GM18873 (cell line): Measurements from ENCODE around the gene PPIL1.

Experiments
- ATAC-seq: cut with Tn5 transposase; IDR thresholded peaks from one replicate; pipeline ENCODE4 v1.9.1; 2021; ENCODE audit warnings: mild to moderate bottlenecking, moderate library complexity, moderate number of reproducible peaks; ENCODE audit not compliant: unreplicated experiment, low FRiP score

The PPIL1 gene

DNA sequence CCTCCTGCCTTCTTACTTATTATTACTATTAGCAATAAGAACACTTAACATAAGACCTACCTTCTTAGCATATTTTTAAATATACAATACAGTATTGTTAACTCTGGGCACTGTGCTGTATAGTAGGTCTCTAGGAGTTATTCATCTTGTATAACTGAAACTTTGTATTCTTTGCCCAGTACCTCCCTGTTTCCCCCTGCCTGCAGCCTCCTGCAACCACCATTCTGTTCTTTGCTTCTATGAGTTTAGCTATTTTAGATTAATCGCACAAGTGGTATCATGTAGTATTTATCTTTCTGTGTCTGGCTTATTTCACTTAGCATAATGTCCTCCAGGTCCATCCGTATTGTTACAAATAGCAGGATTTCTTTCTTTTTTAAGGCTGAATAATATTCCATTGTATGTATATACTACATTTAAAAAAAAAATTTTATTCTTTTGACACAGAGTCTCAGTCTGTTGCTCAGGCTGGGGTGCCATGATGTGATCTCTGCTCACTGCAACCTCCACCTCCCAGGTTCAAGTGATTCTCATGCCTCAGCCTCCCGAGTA lies 15.6 kb upstream of the PPIL1 start:
- ATAC-seq = no peak

GRCh38 chr6:36888654-36889481 lies 14.3 kb upstream of the PPIL1 start:
- ATAC-seq = no peak

DNA sequence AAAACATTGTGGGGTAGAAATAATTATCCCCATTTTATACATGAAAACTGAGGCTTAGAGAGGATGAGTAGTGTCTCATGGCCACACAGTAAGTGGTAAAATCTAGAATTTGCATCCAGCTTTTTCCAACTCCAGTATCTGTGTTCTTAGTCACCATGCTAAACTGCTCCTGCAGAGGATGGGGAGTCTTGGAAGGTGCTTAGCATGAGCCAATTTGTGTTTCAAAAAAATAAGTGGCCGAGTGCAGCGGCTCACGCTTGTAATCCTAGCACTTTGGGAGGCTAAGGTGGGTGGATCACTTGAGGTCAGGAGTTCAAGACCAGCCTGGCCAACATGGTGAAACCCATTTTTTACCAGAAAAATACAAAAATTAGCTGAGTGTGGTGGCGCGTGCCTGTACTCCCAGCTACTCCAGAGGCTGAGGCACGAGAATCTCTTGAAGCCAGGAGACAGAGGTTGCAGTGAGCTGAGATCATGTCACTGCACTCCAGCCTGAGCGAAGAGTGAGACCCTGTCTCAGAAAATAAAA lies 13.6 kb upstream of the PPIL1 start:
- ATAC-seq = no peak

DNA sequence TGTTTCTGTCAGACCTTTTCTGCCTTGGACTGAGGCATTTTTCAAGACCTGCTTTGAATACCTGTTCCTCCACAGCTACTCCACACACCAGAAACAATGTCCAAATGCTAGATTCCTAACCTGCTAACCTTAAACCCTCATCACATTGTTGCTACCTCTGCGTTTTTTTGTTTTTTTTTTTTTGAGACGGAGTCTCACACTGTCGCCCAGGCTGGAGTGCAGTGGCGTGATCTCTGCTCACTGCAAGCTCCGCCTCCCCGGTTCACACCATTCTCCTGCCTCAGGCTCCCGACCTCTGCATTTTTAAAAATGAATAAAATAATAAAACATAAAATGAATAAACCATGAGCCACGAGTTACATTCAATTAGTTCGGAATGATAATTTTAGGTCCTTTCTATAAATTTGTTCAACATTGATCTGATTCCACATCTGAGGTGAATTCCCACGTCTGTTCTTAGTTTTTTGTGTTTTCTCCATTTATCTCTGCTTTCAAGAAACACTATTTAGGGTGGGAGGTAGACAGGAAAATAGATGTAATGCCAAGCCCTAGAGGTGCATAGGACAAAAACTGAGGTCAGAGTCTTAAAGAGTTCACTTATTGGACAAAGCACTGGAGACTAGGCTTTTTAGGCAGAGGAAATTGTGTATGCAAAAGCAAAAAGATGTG lies 12.5 kb upstream of the PPIL1 start:
- ATAC-seq = no peak

- ATAC-seq = peak; percentile 94
Measured at GRCh38 chr6:36885461-36886401, 11.1 kb upstream of the PPIL1 start, which contains the start of gene C6orf89. C6orf89 (plus strand) TSS chr6:36885952; CDS start chr6:36899445, 13,493 bp downstream.

- no peak for ATAC-seq
Measured at GRCh38 chr6:36884610-36885009, 10.0 kb upstream of the PPIL1 start.

- no peak for ATAC-seq
Measured at GRCh38 chr6:36875250-36875633, 639 bp upstream of the PPIL1 start.

DNA sequence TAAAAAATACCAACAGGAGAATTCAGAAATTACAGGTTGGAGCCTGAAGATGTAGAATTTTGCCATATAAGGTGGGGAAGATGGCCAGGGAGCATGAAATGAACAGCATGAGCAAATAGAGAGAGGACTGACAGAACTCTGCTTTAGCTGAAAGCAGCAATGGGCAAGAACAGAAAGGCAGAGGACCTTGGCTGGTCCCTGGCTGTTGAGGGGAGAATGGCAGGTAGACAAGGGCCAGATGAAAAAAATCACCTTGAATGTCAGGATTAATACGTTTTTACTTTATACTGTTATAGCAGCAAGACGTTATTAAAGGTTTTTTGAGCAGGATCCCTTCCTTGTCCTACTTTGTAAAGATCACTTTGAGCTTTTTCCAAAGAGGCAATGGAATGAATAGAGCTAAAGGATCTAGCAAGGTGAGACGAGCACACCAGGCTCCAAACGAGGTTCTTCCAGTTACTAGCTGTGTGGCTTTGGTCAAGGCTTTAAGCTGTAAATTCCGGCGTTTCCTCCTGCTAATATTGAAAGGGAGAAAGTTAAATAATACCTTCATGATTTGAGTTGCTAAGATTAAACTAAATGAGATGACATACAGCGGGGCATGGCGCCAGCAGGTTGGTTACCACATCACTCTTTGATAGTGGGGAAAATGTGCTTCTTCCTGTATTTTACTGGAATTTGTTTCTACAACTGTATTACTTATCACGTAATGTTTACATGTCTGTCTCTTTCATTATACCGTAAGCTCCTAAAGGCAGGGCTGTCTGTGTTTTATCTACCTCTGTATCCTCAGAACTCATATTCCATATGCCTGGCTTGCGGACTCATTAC lies 776 bp downstream of the PPIL1 start:
- ATAC-seq = no peak

GRCh38 chr6:36873115-36873514 lies 1.5 kb downstream of the PPIL1 start:
- no peak for ATAC-seq

GRCh38 chr6:36871686-36872085 lies 2.9 kb downstream of the PPIL1 start:
- no peak for ATAC-seq

- no peak for ATAC-seq
Measured at GRCh38 chr6:36867471-36868224, 7.0 kb downstream of the PPIL1 start.

DNA sequence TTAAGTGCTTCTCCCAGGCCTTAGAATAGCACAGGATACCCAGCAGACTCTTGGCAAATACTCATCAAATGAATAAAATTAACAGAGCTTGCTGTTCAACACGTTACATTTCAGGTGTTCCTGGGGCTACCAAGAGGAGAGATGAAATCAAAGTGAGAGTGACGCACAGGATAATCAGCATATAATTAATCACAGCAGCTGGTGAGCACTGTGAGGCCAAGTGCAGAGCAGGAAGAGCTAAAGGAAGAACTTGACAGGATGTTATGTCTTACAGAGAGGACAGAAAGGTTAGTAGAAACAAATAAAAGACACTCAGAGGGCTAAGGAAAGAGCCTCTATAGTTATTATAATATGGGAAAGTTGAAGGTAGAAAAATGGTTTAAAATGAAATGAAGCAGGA lies 8.8 kb downstream of the PPIL1 start:
- ATAC-seq = no peak

DNA sequence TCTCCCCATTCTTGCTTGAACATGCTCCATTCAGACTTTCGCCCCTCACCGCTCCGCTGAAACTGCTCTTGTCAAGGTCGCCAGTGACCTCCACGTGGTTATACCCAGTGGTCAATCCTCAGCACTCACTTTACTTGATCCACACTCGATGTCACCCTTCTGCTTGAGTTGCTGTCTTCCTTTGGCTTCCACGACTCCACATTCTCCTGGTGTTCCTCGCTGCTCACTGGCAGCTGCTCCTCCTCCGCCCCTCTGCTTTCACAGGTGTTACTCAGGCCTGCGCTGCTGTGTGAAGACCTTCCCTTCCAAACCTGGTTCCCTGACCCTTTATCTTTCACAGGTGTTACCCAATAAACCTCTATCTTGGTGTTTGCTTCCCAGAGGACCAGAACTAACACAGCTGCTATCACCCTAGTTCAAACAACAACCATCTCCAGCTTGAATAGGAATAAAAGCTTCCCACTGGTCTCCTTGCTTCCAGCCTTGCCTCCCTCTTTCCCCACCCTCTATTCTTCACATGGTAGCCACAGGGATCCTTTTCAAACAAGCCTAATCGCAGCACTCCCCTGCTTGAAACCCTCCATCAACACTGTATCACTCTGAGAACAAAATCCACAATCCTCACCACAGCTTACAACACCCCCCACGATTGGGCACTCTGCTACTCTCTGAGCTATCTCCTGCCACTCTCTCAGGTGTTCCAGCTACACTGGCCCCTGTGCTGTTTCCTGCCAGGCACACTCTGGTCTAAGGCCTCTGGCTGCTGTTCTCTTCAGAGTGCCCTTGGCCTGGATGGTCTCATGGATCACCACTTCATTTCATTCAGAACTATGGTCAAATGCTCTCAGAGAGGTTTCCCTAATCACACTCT lies 10.7 kb downstream of the PPIL1 start:
- ATAC-seq = no peak

- no peak for ATAC-seq
Measured at GRCh38 chr6:36862848-36863382, 11.7 kb downstream of the PPIL1 start.

DNA sequence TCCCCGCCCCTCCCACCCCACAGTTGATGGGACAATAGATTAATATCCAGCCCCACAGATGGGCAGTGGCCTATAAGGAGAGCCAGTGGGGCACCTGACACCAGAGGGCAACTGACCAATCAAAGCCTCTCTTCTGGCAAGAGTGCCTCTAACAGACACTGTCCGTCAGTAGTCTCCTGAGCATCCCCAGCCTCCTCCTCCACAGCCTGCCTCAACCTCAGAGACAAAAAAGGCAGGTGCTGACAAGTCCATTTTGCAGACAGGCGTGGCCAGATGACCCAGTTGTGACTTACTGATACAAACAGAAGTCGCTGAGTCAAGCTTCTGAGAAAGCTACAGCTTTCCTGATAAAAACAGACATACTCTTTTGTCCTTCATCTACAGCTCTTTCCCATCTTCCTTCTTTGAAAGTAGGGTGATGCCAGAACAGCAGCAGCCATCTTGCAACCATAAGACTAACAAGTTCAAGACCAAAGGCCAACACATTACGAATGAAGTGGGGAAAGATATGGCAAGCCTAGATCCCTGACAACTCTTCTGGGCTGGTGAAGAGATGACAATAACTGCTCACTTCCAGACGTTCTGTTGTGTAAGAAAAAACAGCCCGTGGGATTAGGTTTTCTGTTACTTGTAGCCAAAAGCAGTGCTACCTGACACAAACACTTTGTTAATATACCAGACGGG lies 12.3 kb downstream of the PPIL1 start:
- ATAC-seq = no peak

DNA sequence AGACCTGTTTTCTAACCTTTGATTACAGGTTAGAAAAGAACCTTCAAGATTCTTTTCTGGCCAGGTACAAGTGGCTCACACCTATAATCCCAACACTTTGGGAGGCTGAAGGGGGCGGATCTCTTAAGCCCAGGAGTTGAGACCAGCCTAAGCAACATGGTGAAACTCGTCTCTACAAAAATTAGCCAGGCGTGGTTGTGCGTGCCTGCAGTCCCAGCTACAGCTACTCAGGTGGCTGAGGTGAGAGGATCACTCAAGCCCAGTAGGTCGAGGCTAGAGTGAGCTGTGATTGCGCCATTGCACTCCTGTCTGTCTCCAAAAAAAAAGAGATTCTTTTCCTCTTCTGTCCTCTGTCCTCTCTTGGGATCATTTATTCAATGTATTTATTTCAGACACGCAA lies 14.5 kb downstream of the PPIL1 start:
- no peak for ATAC-seq

- no peak for ATAC-seq
Measured at GRCh38 chr6:36858407-36858981, 16.1 kb downstream of the PPIL1 start.
